Breast epithelium (tissue), 4 donors: ENCODE data around the gene CAPN1. TPM values are rescaled to one million over a fixed set of nuclear protein-coding genes. Genes with fewer than 3 reads are reported as not detected.

Source experiments
- DNase-seq, 2 donors: peaks; one replicate each; pipeline ENCODE4 v3.0.0-alpha.2; 2019; ENCODE audit warnings: low spot score in 2 of 2
- H3K27ac ChIP-seq, 2 donors: fragments of 200-600 bp; sonication (generic) in 1 of 2; one replicate each; pipeline ENCODE4 v1.5.1; 2016 to 2019; ENCODE audit warnings: mild to moderate bottlenecking in 1 of 2
- H3K27me3 ChIP-seq, 2 donors: fragments of 200-600 bp; sonication (generic) in 1 of 2; one replicate each; pipeline versions ENCODE4 v1.5.1 to v1.6.0; 2017 to 2019; ENCODE audit warnings: control low read depth in 1 of 2, mild to moderate bottlenecking in 1 of 2
- H3K36me3 ChIP-seq: fragments of 200-600 bp; one replicate; pipeline ENCODE4 v1.5.1; 2019
- H3K4me1 ChIP-seq, 2 donors: fragments of 200-600 bp; sonication (generic); one replicate each; pipeline ENCODE4 v1.5.1; 2016 to 2019; ENCODE audit warnings: control low read depth in 1 of 2
- H3K4me3 ChIP-seq, 3 donors: fragments of 200-600 bp; sonication (generic); 1 replicate in 2 of 3; 2 replicates in 1 of 3; pipeline ENCODE4 v1.5.1; 2016 to 2019; ENCODE audit warnings: mild to moderate bottlenecking in 3 of 3, moderate library complexity in 2 of 3
- H3K9me3 ChIP-seq, 2 donors: fragments of 200-600 bp; sonication (generic) in 1 of 2; one replicate each; pipeline ENCODE4 v1.5.1; 2016 to 2019; ENCODE audit warnings: control low read depth in 1 of 2
- CTCF ChIP-seq, 3 donors: fragments of 450-650 bp; IDR thresholded peaks; one replicate each; pipeline ENCODE4 v1.5.1; 2016 to 2017; ENCODE audit warnings: antibody characterized with exemption in 3 of 3, mild to moderate bottlenecking in 3 of 3, moderate library complexity in 3 of 3
- POLR2A ChIP-seq: fragments of 450-650 bp; IDR thresholded peaks from one replicate; pipeline ENCODE4 v1.6.1; 2016; ENCODE audit warnings: antibody characterized with exemption, mild to moderate bottlenecking, moderate library complexity
- POLR2AphosphoS5 ChIP-seq, 3 donors: sonication (generic); formaldehyde crosslinking; IDR thresholded peaks; one replicate each; pipeline ENCODE4 v1.6.1; 2017; ENCODE audit warnings: antibody characterized with exemption in 3 of 3
- intact Hi-C: fragments of 100-400 bp; cut with DNase I; formaldehyde crosslinking; loops from one replicate; pipeline ENCODE4 v1.15.1; 2023; ENCODE audit warnings: low total_unique reads
- total RNA-seq, 3 donors: library from RNA; depleted of rRNA; stranded (reverse); fragments of >200 nt; gene quantifications; one replicate each; pipeline ENCODE4 v1.1.0, GENCODE V29; 2016

CAPN1 gene
- total RNA-seq, 3 donors from 2014 or later = 112 to 167 (median 140) TPM

GRCh38 chr11:65182258-65183170 lies 786 bp downstream of the CAPN1 start:
- H3K36me3 ChIP-seq = no peaks in the 10 kb centered on the region
- peak overlapping the region; percentile 90 to 97 (median 94) for H3K4me3 ChIP-seq
- peaks cover 4 to 17% of the 10 kb centered on the region in 2 donors for H3K4me1 ChIP-seq
- no peaks in the 10 kb centered on the region for H3K27me3 ChIP-seq
- H3K27ac ChIP-seq = peak overlapping the region; percentile 96 to 98
- H3K9me3 ChIP-seq = no peaks in the 10 kb centered on the region
- no peak for DNase-seq
- intact Hi-C loops = loop anchor here (10.0 kb wide), 1 partner anchor 58 kb away; the partner anchor contains the start of genes FAU and MRPL49
- TF ChIP-seq POLR2A (no peak), POLR2AphosphoS5 (IDR thresholded peaks at IDR 0.05) (no peak), CTCF (IDR thresholded peaks at IDR 0.05) (no peak)

GRCh38 chr11:65183201-65183891 lies 1.6 kb downstream of the CAPN1 start:
- H3K4me1 ChIP-seq = peaks cover 4 to 17% of the 10 kb centered on the region in 2 donors
- H3K27me3 ChIP-seq = no peaks in the 10 kb centered on the region
- peak overlapping the region in 2 of 3 donors; percentile 90 to 97 for H3K4me3 ChIP-seq
- no peaks in the 10 kb centered on the region for H3K9me3 ChIP-seq
- peak in 1 of 2 donors; percentile 90 for DNase-seq
- H3K36me3 ChIP-seq = peaks cover 3% of the 10 kb centered on the region
- H3K27ac ChIP-seq = peak overlapping the region; percentile 96 to 98
- intact Hi-C loops = loop anchor here (10.0 kb wide), 1 partner anchor 59 kb away; the partner anchor contains the start of genes FAU and MRPL49
- TF ChIP-seq CTCF (IDR thresholded peaks at IDR 0.05) (no peak), POLR2A (no peak), POLR2AphosphoS5 (IDR thresholded peaks at IDR 0.05) (peak in 1 of 3 donors; percentile 44)

- intact Hi-C loops = loop anchor here (10.0 kb wide), 1 partner anchor 59 kb away; the partner anchor contains the start of genes FAU and MRPL49
- peak overlapping the region; percentile 96 to 98 for H3K27ac ChIP-seq
- peaks cover 9% of the 10 kb centered on the region for H3K36me3 ChIP-seq
- H3K27me3 ChIP-seq = no peaks in the 10 kb centered on the region
- H3K9me3 ChIP-seq = no peaks in the 10 kb centered on the region
- H3K4me1 ChIP-seq = peaks cover 4 to 17% of the 10 kb centered on the region in 2 donors
- peak overlapping the region in 2 of 3 donors; percentile 90 to 97 for H3K4me3 ChIP-seq
- TF ChIP-seq POLR2A (no peak), POLR2AphosphoS5 (IDR thresholded peaks at IDR 0.05) (no peak), CTCF (IDR thresholded peaks at IDR 0.05) (no peak)
- DNase-seq = no peak
Observed at GRCh38 chr11:65184146-65184545, 2.4 kb downstream of the CAPN1 start.

GRCh38 chr11:65185171-65185570 lies 3.4 kb downstream of the CAPN1 start:
- Histone ChIP-seq H3K27ac (peak overlapping the region in 1 of 2 donors; percentile 96), H3K36me3 (peaks cover 9% of the 10 kb centered on the region), H3K9me3 (no peaks in the 10 kb centered on the region), H3K4me1 (peaks cover 4 to 17% of the 10 kb centered on the region in 2 donors), H3K27me3 (no peaks in the 10 kb centered on the region), H3K4me3 (no peak overlapping the region)
- no peak for DNase-seq
- intact Hi-C loops = loop anchor here (10.0 kb wide), 1 partner anchor 60 kb away; the partner anchor contains the start of genes FAU and MRPL49
- TF ChIP-seq CTCF (IDR thresholded peaks at IDR 0.05) = no peak
- TF ChIP-seq POLR2AphosphoS5 (IDR thresholded peaks at IDR 0.05) = no peak
- TF ChIP-seq POLR2A = no peak
